ENCODE data around the gene GABRB1.

GABRB1 gene

GRCh38 chr4:47167081-47168035, 136.0 kb downstream of the GABRB1 start:
- H3K27me3 ChIP-seq (ENCODE audit: low read depth), result peaks cover 3% of the 10 kb centered on the region; the same call in 1 of the 2 replicates
- in situ Hi-C loops (cut with MboI; ENCODE audit: low sequenced_read_pairs), result no loop called here
- no peaks in the 10 kb centered on the region for H3K9me3 ChIP-seq
- no peaks in the 10 kb centered on the region for H3K4me1 ChIP-seq
- DNase-seq (ENCODE audit: low spot score in 2 of 2), result no peak
- H3K36me3 ChIP-seq (replicated peaks), result no peaks in the 10 kb centered on the region
- no peak overlapping the region for H3K4me3 ChIP-seq

DNA sequence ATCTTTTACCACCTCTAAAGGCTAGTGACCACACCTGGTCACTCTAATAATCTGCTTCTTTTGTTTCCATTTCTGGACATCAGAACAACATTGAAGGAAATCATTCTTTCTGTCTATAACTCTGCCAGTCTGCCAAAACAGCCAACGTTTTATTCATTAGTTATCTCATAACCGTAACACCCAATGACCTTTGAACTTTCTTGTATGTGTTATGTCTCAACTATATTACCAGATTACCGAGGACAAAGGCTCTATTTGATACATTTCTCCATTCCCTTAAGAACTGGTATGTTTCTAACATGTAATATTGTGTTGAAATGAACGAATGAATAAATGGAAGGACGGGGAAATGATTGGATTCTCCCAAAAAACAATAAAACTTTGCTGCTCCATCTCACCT, 152.7 kb downstream of the GABRB1 start:
- Histone ChIP-seq H3K4me1 (no peaks in the 10 kb centered on the region; the same call in 1 of the 2 replicates), H3K36me3 (replicated peaks) (no peaks in the 10 kb centered on the region), H3K9me3 (no peaks in the 10 kb centered on the region), H3K4me3 (no peak overlapping the region), H3K27me3 (ENCODE audit: low read depth) (no peaks in the 10 kb centered on the region)
- in situ Hi-C loops (cut with MboI; ENCODE audit: low sequenced_read_pairs), result no loop called here
- DNase-seq (ENCODE audit: low spot score in 2 of 2), result no peak

- H3K4me3 ChIP-seq, result no peak overlapping the region
Measured at GRCh38 chr4:47185761-47186160, 154.4 kb downstream of the GABRB1 start.

DNA sequence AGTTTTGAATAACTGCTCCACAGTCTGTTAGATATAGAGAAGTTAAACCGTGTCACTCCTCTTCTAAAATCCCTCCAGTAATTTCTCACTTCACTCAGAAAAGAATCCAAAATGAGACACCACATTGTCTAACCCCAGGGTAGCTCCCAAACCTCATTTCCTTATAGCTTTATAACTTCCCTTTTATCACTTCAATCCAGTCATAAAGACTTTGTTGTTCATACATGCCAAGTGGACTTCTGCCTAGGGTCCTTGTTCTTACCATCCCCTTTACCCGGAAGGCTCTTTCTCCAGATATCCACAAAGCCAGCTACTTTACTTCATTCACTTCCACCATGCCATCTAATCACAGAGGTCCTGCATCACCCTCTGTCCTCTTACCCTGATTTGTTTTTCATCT, 156.2 kb downstream of the GABRB1 start:
- H3K27me3 ChIP-seq (ENCODE audit: low read depth), result no peaks in the 10 kb centered on the region
- H3K36me3 ChIP-seq (replicated peaks), result no peaks in the 10 kb centered on the region
- in situ Hi-C loops (cut with MboI; ENCODE audit: low sequenced_read_pairs), result no loop called here
- no peaks in the 10 kb centered on the region for H3K9me3 ChIP-seq
- no peak overlapping the region for H3K4me3 ChIP-seq
- DNase-seq (ENCODE audit: low spot score in 2 of 2), result no peak
- no peaks in the 10 kb centered on the region for H3K4me1 ChIP-seq

More at GRCh38 chr4:47185761-47186160, 154.4 kb downstream of the GABRB1 start:
- in situ Hi-C loops (cut with MboI; ENCODE audit: low sequenced_read_pairs), result no loop called here
- no peak for DNase-seq (ENCODE audit: low spot score in 2 of 2)
- Histone ChIP-seq H3K9me3 (no peaks in the 10 kb centered on the region), H3K4me1 (no peaks in the 10 kb centered on the region), H3K36me3 (replicated peaks) (no peaks in the 10 kb centered on the region), H3K27me3 (ENCODE audit: low read depth) (no peaks in the 10 kb centered on the region)

- DNase-seq (ENCODE audit: low spot score in 2 of 2), result no peak
- Histone ChIP-seq H3K9me3 (no peaks in the 10 kb centered on the region), H3K27me3 (ENCODE audit: low read depth) (no peaks in the 10 kb centered on the region; the same call in 1 of the 2 replicates), H3K36me3 (replicated peaks) (no peaks in the 10 kb centered on the region), H3K4me3 (no peak overlapping the region), H3K4me1 (no peaks in the 10 kb centered on the region)
- in situ Hi-C loops (cut with MboI; ENCODE audit: low sequenced_read_pairs), result no loop called here
Measured at GRCh38 chr4:47193179-47193578, 161.8 kb downstream of the GABRB1 start.

DNA sequence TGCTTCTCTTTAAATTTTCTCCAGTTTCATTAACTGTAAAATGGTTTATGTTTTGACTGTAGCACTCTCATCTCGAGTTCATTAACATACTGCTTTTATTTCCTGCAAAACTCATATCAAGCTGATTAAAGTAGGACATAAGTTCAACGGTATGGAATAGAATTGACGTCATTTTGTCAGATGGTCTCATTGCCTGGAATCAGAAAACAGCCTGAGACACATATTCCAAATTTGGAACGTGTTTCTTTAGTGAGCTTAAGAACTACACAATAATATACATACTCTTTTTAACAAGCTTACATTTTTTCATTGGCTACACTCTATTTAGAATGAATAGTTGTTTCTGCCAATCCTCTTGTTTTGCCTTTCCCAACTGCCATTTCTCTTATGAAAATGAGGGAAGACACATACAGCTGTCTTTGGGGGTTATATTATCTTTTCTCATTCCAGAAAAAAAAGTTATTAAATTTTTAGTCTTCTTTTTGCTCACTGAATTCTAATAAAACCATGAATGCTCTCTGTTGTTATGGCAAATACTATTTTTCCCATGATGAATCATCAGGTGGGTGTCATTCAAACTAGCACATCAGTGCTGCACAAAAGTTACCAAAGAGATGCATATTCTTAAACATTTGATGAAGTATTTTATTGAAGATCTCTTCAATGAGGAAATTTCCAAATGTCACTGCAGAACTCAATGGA, 162.8 kb downstream of the GABRB1 start:
- H3K36me3 ChIP-seq (replicated peaks), result no peaks in the 10 kb centered on the region
- no peak overlapping the region for H3K4me3 ChIP-seq
- no peak for DNase-seq (ENCODE audit: low spot score in 2 of 2)
- H3K4me1 ChIP-seq, result no peaks in the 10 kb centered on the region
- no peaks in the 10 kb centered on the region; the same call in 1 of the 2 replicates for H3K27me3 ChIP-seq (ENCODE audit: low read depth)
- in situ Hi-C loops (cut with MboI; ENCODE audit: low sequenced_read_pairs), result no loop called here
- no peaks in the 10 kb centered on the region for H3K9me3 ChIP-seq

- no peaks in the 10 kb centered on the region for H3K9me3 ChIP-seq
- H3K36me3 ChIP-seq (replicated peaks), result no peaks in the 10 kb centered on the region
- no peaks in the 10 kb centered on the region; the same call in 1 of the 2 replicates for H3K27me3 ChIP-seq (ENCODE audit: low read depth)
- in situ Hi-C loops (cut with MboI; ENCODE audit: low sequenced_read_pairs), result no loop called here
- DNase-seq (ENCODE audit: low spot score in 2 of 2), result no peak
- no peak overlapping the region for H3K4me3 ChIP-seq
- H3K4me1 ChIP-seq, result no peaks in the 10 kb centered on the region
Measured at GRCh38 chr4:47195706-47196105, 164.3 kb downstream of the GABRB1 start.

GRCh38 chr4:47198791-47199190, 167.4 kb downstream of the GABRB1 start:
- Histone ChIP-seq H3K4me3 (no peak overlapping the region), H3K4me1 (no peaks in the 10 kb centered on the region), H3K9me3 (no peaks in the 10 kb centered on the region), H3K36me3 (replicated peaks) (no peaks in the 10 kb centered on the region), H3K27me3 (ENCODE audit: low read depth) (no peaks in the 10 kb centered on the region; the same call in 1 of the 2 replicates)
- in situ Hi-C loops (cut with MboI; ENCODE audit: low sequenced_read_pairs), result no loop called here
- DNase-seq (ENCODE audit: low spot score in 2 of 2), result no peak

- in situ Hi-C loops (cut with MboI; ENCODE audit: low sequenced_read_pairs), result no loop called here
Measured at GRCh38 chr4:47203593-47203992, 172.2 kb downstream of the GABRB1 start.

GRCh38 chr4:47207555-47207954, 176.2 kb downstream of the GABRB1 start:
- H3K9me3 ChIP-seq, result no peaks in the 10 kb centered on the region
- H3K4me1 ChIP-seq, result no peaks in the 10 kb centered on the region
- no peak for DNase-seq (ENCODE audit: low spot score in 2 of 2)
- H3K27me3 ChIP-seq (ENCODE audit: low read depth), result no peaks in the 10 kb centered on the region
- in situ Hi-C loops (cut with MboI; ENCODE audit: low sequenced_read_pairs), result no loop called here
- H3K36me3 ChIP-seq (replicated peaks), result no peaks in the 10 kb centered on the region
- H3K4me3 ChIP-seq, result no peak overlapping the region

More at GRCh38 chr4:47203593-47203992, 172.2 kb downstream of the GABRB1 start:
- no peak for DNase-seq (ENCODE audit: low spot score in 2 of 2)
- H3K36me3 ChIP-seq (replicated peaks), result no peaks in the 10 kb centered on the region
- no peaks in the 10 kb centered on the region for H3K4me1 ChIP-seq
- H3K4me3 ChIP-seq, result no peak overlapping the region
- H3K9me3 ChIP-seq, result no peaks in the 10 kb centered on the region
- no peaks in the 10 kb centered on the region for H3K27me3 ChIP-seq (ENCODE audit: low read depth)

- in situ Hi-C loops (cut with MboI; ENCODE audit: low sequenced_read_pairs), result no loop called here
- no peaks in the 10 kb centered on the region for H3K27me3 ChIP-seq (ENCODE audit: low read depth)
- no peaks in the 10 kb centered on the region for H3K4me1 ChIP-seq
- no peak overlapping the region for H3K4me3 ChIP-seq
- no peaks in the 10 kb centered on the region for H3K9me3 ChIP-seq
- DNase-seq (ENCODE audit: low spot score in 2 of 2), result no peak
- no peaks in the 10 kb centered on the region for H3K36me3 ChIP-seq (replicated peaks)
Measured at GRCh38 chr4:47209833-47210232, 178.5 kb downstream of the GABRB1 start.

GRCh38 chr4:47210828-47211227, 179.5 kb downstream of the GABRB1 start:
- DNase-seq (ENCODE audit: low spot score in 2 of 2), result no peak
- Histone ChIP-seq H3K36me3 (replicated peaks) (no peaks in the 10 kb centered on the region), H3K4me3 (no peak overlapping the region), H3K9me3 (no peaks in the 10 kb centered on the region), H3K27me3 (ENCODE audit: low read depth) (no peaks in the 10 kb centered on the region), H3K4me1 (no peaks in the 10 kb centered on the region)
- in situ Hi-C loops (cut with MboI; ENCODE audit: low sequenced_read_pairs), result no loop called here

DNA sequence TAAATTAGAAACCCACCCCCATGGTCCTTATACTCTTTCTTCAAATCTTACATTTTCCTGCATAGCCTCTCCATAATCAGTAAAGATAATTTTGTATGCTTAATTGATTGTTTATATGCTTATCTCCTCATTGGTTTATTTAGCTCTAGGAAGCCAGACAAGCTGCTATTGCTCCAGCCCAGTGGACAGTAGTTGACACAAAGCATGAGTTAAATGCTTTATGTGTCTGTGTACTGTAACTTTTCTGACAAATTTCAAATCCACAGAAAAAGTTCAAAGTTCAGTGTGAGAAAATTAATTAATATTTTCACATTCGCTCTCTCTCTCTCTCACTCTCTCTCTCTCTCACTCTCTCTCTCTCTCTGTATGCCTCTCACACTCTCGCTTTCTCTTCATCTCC, 181.7 kb downstream of the GABRB1 start:
- no peak for DNase-seq (ENCODE audit: low spot score in 2 of 2)
- Histone ChIP-seq H3K9me3 (no peaks in the 10 kb centered on the region), H3K36me3 (replicated peaks) (no peaks in the 10 kb centered on the region), H3K4me3 (no peak overlapping the region), H3K4me1 (no peaks in the 10 kb centered on the region), H3K27me3 (ENCODE audit: low read depth) (no peaks in the 10 kb centered on the region)
- in situ Hi-C loops (cut with MboI; ENCODE audit: low sequenced_read_pairs), result no loop called here

DNA sequence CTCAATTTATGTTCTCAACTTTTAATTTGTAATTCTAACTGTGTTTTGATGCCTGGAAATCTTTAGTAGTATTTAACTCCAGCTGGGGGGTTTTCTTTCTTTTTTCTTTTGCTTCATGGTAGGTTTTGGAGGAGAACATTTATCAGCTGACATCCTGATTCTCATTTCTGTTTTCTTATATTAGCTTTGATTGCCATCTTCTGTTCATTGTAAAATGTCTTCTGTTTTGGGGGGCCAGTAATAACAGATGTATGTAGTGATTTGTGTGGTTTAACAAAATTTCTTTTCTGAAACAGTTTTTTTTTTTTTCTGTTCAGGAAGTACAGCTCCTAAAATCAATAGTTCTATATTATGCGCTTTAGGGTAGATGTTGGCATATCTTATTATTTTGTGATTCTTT, 182.2 kb downstream of the GABRB1 start:
- Histone ChIP-seq H3K9me3 (no peaks in the 10 kb centered on the region), H3K4me1 (0 out of 2 replicates have a peak, but pooled peaks cover 2% of the 10 kb centered on the region), H3K27me3 (ENCODE audit: low read depth) (no peaks in the 10 kb centered on the region), H3K36me3 (replicated peaks) (no peaks in the 10 kb centered on the region), H3K4me3 (no peak overlapping the region)
- no peak for DNase-seq (ENCODE audit: low spot score in 2 of 2)
- in situ Hi-C loops (cut with MboI; ENCODE audit: low sequenced_read_pairs), result no loop called here
